Ramos (cell line): ENCODE measurements around the gene PITPNC1.
"Not testable (repeated sequence)": the region's sequence is repeated elsewhere in the genome, so short reads cannot be mapped to it uniquely, and the experiment has no call there.

ENCODE experiments used
- in situ Hi-C: fragments of 300-500 bp; cut with MboI; formaldehyde crosslinking; loops from one replicate; pipeline ENCODE4 v1.14.3; 2022; ENCODE audit warnings: low sequenced_read_pairs; ENCODE audit not compliant: unreplicated experiment

PITPNC1 gene

GRCh38 chr17:67562005-67562404 lies 184.9 kb downstream of the PITPNC1 start:
- in situ Hi-C loops, result no loop called here

DNA sequence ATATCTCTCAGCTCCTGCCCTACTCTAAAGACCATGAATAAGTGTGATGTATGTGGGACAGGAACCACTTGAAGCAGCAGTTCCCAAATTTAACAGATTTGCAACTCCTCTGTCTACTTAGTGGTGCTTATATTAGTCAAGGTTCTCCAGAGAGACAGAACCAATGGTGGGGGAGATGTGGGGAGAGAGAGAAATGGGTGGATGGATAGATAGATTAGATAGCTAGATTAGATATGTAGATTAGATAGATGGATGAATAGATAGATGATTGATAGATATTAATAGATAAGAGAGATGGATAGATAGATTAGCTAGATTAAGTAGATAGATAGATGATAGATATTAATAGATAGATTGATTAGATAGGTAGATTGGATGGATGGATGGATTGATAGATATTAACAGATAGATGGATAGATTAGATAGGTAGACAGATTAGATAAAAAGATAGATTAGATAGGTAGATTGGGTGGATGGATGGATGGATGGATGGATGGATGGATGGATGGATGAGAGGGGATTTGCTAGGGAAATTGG lies 186.7 kb downstream of the PITPNC1 start:
- in situ Hi-C loops, result no loop called here

- in situ Hi-C loops, result no loop called here
Observed at GRCh38 chr17:67565068-67565467, 188.0 kb downstream of the PITPNC1 start.

GRCh38 chr17:67566656-67567055 lies 189.6 kb downstream of the PITPNC1 start:
- in situ Hi-C loops, result no loop called here

DNA sequence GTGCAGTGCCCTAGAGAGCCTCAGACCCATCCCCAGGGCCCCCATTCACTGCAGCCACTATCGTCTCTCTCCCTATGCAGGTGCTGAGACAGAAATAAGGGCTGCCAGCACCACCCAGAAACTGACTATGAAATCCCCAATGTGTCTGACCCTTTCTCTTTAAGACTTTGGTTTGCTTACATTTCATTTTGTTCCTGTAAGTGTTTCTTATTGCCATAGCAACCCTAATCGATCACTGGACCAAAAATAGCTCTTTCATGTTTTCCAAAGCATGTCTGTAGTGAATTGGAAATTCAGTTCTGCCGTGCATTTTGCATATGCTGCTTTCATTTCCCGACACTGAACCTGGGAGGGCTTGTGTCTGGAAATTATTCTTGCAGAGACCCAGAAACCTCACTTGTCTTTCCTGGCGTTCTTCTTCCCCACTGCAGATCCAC lies 192.0 kb downstream of the PITPNC1 start:
- in situ Hi-C loops, result no loop called here

GRCh38 chr17:67569873-67570272 lies 192.8 kb downstream of the PITPNC1 start:
- in situ Hi-C loops, result no loop called here

- in situ Hi-C loops, result no loop called here
Observed at GRCh38 chr17:67570797-67571196, 193.7 kb downstream of the PITPNC1 start.

DNA sequence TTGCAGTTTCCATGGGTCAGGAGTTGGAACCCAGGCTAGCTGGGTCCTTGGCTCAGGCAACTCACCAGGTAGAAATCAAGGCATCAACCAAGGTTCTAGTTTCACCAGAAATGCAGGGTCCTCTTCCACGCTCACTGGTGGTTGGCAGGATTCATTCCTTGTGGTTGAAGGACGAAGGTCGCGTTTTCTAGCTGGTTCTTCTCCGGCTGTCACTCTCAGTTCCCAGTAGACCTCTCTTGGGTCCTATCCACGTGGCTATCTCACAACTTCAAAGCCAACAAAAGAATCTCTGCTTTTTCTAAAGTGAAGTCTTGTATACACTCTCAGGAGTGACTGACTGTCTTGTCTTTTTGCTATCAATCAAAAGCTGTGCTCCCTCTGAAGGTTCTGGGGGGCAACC lies 194.4 kb downstream of the PITPNC1 start:
- in situ Hi-C loops, result no loop called here

DNA sequence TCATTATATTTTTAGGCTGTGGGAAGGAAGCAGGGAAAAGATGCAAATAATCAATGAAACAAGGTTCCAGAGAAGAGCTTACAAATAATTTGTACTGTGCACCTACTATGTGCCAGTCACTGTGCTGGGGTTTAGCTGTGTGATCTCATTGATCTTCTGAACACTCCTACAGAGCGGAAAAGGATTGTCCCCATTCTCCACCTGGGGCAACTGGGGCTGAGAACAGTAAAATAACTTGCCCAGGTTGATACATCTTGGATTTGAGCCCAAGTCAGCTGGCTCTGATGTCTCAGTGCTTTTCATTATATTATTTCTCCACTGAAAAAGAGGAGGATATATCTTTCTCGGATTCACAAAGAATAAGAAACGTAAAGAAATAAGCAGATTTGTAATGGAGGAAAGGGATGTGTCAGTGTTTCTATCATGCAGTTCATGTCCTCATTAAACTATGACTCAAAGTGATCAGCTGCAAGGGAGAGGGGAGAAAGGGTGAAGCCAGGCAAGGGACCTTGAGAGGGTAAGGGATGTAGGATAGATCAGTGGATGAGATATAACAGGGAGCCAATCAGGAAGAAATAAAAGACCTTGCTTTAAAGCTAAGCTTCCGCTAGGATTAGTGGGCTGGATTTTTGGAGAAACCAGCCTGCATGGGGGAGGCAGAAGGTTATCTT lies 197.0 kb downstream of the PITPNC1 start:
- in situ Hi-C loops, result no loop called here

DNA sequence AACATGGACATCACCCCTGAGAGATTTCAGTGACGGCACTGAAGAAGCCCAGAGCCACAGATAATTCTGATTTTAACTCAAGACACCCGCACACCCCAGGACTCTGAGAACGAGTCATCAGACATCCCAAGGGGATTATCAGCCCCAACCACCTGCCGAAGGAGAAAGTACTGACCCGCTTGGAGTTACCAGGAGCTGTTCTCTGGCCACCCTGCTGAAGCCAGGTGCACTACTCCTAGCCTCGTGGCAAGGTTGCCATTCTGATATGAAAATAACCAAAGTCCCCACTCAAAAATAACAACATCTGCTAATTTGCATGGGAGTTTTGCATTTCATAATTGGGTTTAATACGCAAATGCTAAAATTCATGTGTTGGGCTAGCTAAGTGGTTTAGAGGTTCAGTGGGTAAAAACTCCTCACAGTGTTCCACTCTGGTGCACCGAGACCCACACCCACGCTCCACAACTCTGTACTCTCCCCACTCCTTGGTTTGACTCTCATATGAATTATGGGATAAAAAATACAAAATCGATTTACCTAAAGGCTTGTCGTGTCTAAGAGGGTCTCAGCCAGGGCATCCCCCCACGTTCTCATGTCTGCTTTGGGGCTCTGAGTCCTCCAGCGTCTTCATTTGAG lies 197.7 kb downstream of the PITPNC1 start:
- in situ Hi-C loops, result no loop called here

DNA sequence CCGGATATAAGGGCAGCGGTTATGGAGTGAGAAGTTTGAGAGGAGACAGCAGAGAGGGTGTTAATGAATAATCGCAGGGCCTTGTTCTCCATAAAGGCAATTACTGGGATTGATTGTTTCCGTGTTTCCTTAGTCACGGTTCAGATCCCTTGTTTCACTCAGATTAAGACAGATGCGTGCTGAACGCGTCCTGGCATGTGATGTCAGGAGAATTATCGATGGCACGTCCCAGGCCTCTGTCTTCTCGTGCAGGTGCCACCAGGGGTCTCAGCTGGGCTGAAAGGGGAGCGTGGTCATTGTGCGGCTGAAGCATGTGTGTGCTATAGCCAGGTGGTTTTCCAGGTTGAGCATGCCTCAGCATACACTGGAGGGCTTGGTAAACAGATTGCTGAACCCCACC lies 198.2 kb downstream of the PITPNC1 start:
- in situ Hi-C loops, result no loop called here

DNA sequence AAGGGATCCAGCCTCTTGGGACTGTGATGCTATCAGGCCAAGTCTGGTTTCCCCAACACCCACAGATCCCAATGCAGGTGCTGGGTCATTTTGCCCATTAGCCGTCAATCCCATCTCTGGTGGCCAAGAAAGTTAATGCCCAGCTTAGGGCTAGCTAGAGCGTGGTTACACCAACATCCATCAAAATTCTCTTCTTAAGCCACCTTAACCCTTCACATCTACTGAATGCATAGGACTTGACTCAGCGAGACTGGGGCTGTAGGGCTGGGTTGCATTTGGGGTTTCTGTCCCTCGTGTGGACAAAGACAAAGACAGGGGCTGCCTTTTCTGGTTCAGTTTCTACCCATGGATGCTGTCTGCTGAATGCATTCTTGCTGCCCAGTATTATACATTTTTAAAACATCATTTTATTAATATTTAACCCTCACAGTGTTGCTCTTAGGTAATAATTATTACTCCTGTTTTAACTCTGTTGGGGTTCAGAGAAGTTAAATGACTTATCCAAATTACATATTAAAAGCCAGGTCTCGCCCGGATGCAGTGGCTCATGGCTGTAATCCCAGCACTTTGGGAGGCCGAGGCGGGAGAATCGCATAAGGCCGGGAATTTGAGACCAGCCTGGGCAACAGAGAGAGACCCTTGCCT lies 199.5 kb downstream of the PITPNC1 start:
- in situ Hi-C loops, result no loop called here

GRCh38 chr17:67577429-67578141 lies 200.5 kb downstream of the PITPNC1 start:
- in situ Hi-C loops, result no loop called here

DNA sequence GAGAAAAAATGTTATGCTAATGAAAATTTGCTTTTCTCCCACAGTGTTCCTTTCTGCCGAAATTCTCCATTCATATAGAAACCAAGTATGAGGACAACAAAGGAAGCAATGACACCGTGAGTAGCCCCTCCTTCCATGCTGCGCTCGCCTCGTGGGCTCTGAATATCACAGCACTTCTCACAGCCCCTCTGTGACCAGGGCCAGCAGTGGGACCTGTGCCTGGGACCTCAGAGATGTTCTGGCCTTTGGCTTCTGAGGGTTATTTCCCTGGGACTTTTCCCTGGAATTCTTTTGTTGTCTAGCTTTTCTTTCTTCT lies 201.0 kb downstream of the PITPNC1 start:
- in situ Hi-C loops, result no loop called here

- in situ Hi-C loops, result not testable (repeated sequence)
Observed at GRCh38 chr17:67578679-67579405, 201.8 kb downstream of the PITPNC1 start.

- in situ Hi-C loops, result no loop called here
Observed at GRCh38 chr17:67582673-67583081, 205.6 kb downstream of the PITPNC1 start.

- in situ Hi-C loops, result no loop called here
Observed at GRCh38 chr17:67585077-67585602, 208.1 kb downstream of the PITPNC1 start.

GRCh38 chr17:67588326-67588725 lies 211.2 kb downstream of the PITPNC1 start:
- in situ Hi-C loops, result no loop called here

DNA sequence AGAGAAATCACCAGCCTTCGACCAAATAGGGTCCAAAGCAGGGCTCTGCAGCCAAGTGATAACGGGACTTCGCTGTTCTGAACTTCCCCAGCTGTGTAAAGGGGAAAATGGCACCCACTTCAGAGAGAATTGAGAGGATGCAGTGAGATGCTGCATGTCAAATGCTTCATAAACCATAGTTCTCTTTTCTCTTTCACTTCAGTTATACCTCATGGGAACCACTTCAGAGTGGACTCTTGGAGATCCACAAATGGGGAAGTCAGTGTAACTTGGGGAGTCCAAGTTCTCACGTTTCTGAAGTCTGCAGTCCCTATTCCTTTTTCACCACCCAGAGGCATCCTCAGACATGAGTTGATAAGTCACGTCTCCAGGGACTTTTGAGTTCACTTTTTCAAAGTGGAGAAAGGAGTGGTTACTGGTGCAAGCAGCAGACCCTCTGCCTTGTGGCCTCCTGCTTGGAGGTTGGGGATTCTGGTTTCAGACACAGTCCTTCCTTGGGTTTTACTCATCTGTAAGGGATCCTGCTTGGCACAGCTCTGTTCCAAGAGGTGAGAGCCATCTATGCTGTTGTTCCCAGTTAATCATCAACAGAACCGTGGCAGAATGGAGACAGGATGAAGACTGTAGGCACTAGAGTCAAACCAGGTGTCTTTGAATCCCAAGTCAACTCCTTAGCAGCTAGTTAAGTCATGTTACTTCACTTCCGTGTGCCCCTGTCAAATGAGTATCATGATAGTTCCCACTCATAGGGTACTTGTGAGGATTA lies 217.2 kb downstream of the PITPNC1 start:
- in situ Hi-C loops, result no loop called here
